ENCODE data around the gene DPP6. TPM values are rescaled to one million over a fixed set of nuclear protein-coding genes. Genes with fewer than 3 reads are reported as not detected.
A peak's percentile ranks its signal among the peaks of the same experiment; 100 is the strongest.

DPP6 gene
- total and polyA plus RNA-seq, 2 of the 8 experiments (the other 6 are each of a cell fraction or from before 2014, with no cell fraction given) = 4.7 to 6.8 TPM

- H3K36me3 ChIP-seq (ENCODE audit: control insufficient read depth in 2 of 4, insufficient read depth in 4 of 4, low read length in 3 of 4) = peaks cover 0 to 5% (median 0%) of the 10 kb centered on the region in 4 experiments; a peak in 2 of 8 replicates
- 86% methylated on average over 9 of the region's 9 CpGs; no CpG with 5 or more reads in 1 of the 2 experiments for WGBS, 2 experiments (ENCODE audit: extremely low coverage in 1 of 2, insufficient coverage in 1 of 2, insufficient read length in 1 of 2, insufficient replicate concordance in 2 of 2, low coverage in 1 of 2, low lambda C conversion rate in 2 of 2, missing lambda C conversion rate in 1 of 2)
- H3K18ac ChIP-seq (ENCODE audit: extremely low read depth, low read length) = no peak overlapping the region
- H3K27ac ChIP-seq (ENCODE audit: low read depth, low read length) = no peak overlapping the region
- H2BK15ac ChIP-seq (ENCODE audit: low read length) = no peak overlapping the region
- no peak overlapping the region for H3K4me2 ChIP-seq (ENCODE audit: insufficient read depth in 1 of 2, low read depth in 2 of 2, low read length in 2 of 2)
- no peak overlapping the region for H4K5ac ChIP-seq (ENCODE audit: insufficient read length, low read depth, low read length)
- H3K9ac ChIP-seq (replicated peaks in 1 of 4; ENCODE audit: extremely low read depth in 1 of 4, low read depth in 3 of 4, low read length in 3 of 4) = no peak overlapping the region
- H3K4me3 ChIP-seq (ENCODE audit: extremely low read depth in 1 of 4, insufficient read depth in 2 of 4, low read depth in 3 of 4, low read length in 4 of 4) = no peak overlapping the region
- no peaks in the 10 kb centered on the region for H3K79me2 ChIP-seq (ENCODE audit: control insufficient read depth in 1 of 2, insufficient read depth in 2 of 2, low read length in 2 of 2)
- no peak for FAIRE-seq
- H3K27me3 ChIP-seq (replicated peaks in 1 of 4; ENCODE audit: control insufficient read depth in 3 of 4, extremely low read depth in 1 of 4, insufficient read depth in 3 of 4, low read length in 3 of 4) = no peaks in the 10 kb centered on the region
- peaks cover 0 to 6% (median 4%) of the 10 kb centered on the region in 4 experiments; a peak in 5 of 7 replicates for H3K4me1 ChIP-seq (replicated peaks in 1 of 4; ENCODE audit: control insufficient read depth in 3 of 4, insufficient read depth in 4 of 4, low read length in 3 of 4)
- no peaks in the 10 kb centered on the region for H4K20me1 ChIP-seq (replicated peaks in 1 of 2; ENCODE audit: control insufficient read depth in 1 of 2, insufficient read depth in 2 of 2, low read length in 2 of 2)
- no peak overlapping the region for H3K14ac ChIP-seq (ENCODE audit: insufficient read length)
- CTCF ChIA-PET (ENCODE audit: partially characterized antibody) = interaction anchor here (0.6 to 5.1 kb wide), 9 partner anchors 11 to 605 kb away, joined by 3 to 58 read pairs (median 5); no protein-coding TSS in a partner anchor
- no peak overlapping the region for H2BK20ac ChIP-seq (ENCODE audit: low read length)
- H3K23me2 ChIP-seq (ENCODE audit: low read depth, low read length) = no peaks in the 10 kb centered on the region
- H3K23ac ChIP-seq (ENCODE audit: insufficient read length) = no peak overlapping the region
- no peak overlapping the region for H2AK5ac ChIP-seq (ENCODE audit: low read depth, low read length)
- H2BK5ac ChIP-seq (ENCODE audit: low read depth, low read length) = no peak overlapping the region
- peak overlapping the region; percentile 1 for H4K91ac ChIP-seq (replicated peaks; ENCODE audit: insufficient read length, low read length)
- peaks cover 15 to 18% of the 10 kb centered on the region in 2 experiments for H3K9me3 ChIP-seq (ENCODE audit: insufficient read depth in 2 of 2, low read depth in 1 of 2, low read length in 1 of 2)
- POLR2A ChIA-PET (ENCODE audit: partially characterized antibody) = interaction anchor here (0.6 to 1.0 kb wide), 2 partner anchors 14 to 24 kb away, joined by 3 read pairs; no protein-coding TSS in a partner anchor
- H3K79me1 ChIP-seq (ENCODE audit: low read depth, low read length) = no peaks in the 10 kb centered on the region
- no peak for DNase-seq (ENCODE audit: low read depth in 1 of 2, low spot score in 2 of 2)
- peak overlapping the region; percentile 89; the same call in 1 of the 2 replicates for H4K8ac ChIP-seq (ENCODE audit: extremely low read depth, insufficient read depth, low read length)
- H2BK12ac ChIP-seq (ENCODE audit: low read depth, low read length) = no peak overlapping the region
- no peak overlapping the region for H3K56ac ChIP-seq (replicated peaks; ENCODE audit: insufficient read length, low read depth, low read length)
- no peak overlapping the region for H2BK120ac ChIP-seq (replicated peaks; ENCODE audit: low read depth, low read length)
- peak overlapping the region; percentile 55; the same call in 1 of the 2 replicates for H2AFZ ChIP-seq (ENCODE audit: low read length)
- H3K4ac ChIP-seq (replicated peaks; ENCODE audit: insufficient read length, low read depth, low read length) = no peak overlapping the region
- TF ChIP-seq NANOG (IDR thresholded peaks at IDR 0.05; ENCODE audit: insufficient read depth, low read depth, low read length, poor library complexity, severe bottlenecking) (no peak), YY1 (IDR thresholded peaks at IDR 0.05; ENCODE audit: low read depth, low read length) (no peak), CBX5 (IDR thresholded peaks at IDR 0.05; ENCODE audit: low read depth, low read length) (no peak), SUZ12 (IDR thresholded peaks at IDR 0.05; ENCODE audit: low read length) (no peak), POLR2A (IDR thresholded peaks at IDR 0.05; ENCODE audit: control extremely low read depth in 1 of 2, low read depth in 2 of 2, low read length in 2 of 2) (no peak), PHF8 (conservative IDR thresholded peaks at IDR 0.05; ENCODE audit: low read depth, low read length) (no peak), TCF12 (IDR thresholded peaks at IDR 0.05; ENCODE audit: low read depth, low read length) (no peak), JUN (IDR thresholded peaks at IDR 0.05; ENCODE audit: low read depth, low read length) (no peak), KDM4A (IDR thresholded peaks at IDR 0.05; ENCODE audit: low read depth, low read length, severe bottlenecking) (no peak), SP1 (IDR thresholded peaks at IDR 0.05; ENCODE audit: low read depth, low read length) (no peak)
These were observed 877.0 kb downstream of the DPP6 start for GRCh38 chr7:154929006-154929726.
